Endothelial cell of umbilical vein (primary cell): ENCODE data around the gene ETV3L. TPM values are rescaled to one million over a fixed set of nuclear protein-coding genes. Genes with fewer than 3 reads are reported as not detected.

ENCODE experiments used
- BruUV-seq: library from RNA; stranded (reverse); fragments of 400-500 nt; replicated peaks from 2 replicates; lab custom pipeline; 2021; lab: Mats Ljungman, UMichigan
- CTCF ChIA-PET: fragments of 300-600, 350-600 bp; sonication (Branson Sonifier 250); formaldehyde crosslinking; loops from one replicate; lab custom pipeline; 2021; ENCODE audit warnings: antibody characterized with exemption, inconsistent platforms; lab: Charles Lee
- POLR2A ChIA-PET: fragments of 300-600, 350-600 bp; sonication (Branson Sonifier 250); formaldehyde crosslinking; loops from one replicate; lab custom pipeline; 2021; ENCODE audit warnings: antibody characterized with exemption, inconsistent platforms; lab: Charles Lee
- DNase-seq: peaks from one replicate; pipeline ENCODE4 v3.0.0-alpha.2; 2011; ENCODE audit warnings: low read depth, low spot score
- FAIRE-seq: peaks from 2 replicates; lab custom pipeline; 2011; peaks lifted over from hg19 to GRCh38; lab: Jason Lieb, UNC
- H2AFZ ChIP-seq: 2 replicates; pipeline ENCODE4 v1.6.0; 2012; ENCODE audit warnings: low read depth, low read length, control low read depth, inconsistent platforms
- H3K27ac ChIP-seq: 2 replicates; pipeline ENCODE4 v1.5.1; 2011; ENCODE audit warnings: low read depth, mild to moderate bottlenecking, control low read depth, low read length, moderate library complexity; ENCODE audit not compliant: insufficient read depth
- H3K27me3 ChIP-seq, 2 experiments: 2 replicates each; pipeline versions ENCODE4 v1.6.0 to v1.6.1; 2011; ENCODE audit warnings: low read length in 2 of 2, mixed read lengths in 1 of 2; ENCODE audit not compliant: control insufficient read depth in 2 of 2, insufficient read depth in 2 of 2
- H3K36me3 ChIP-seq, 2 experiments: 2 replicates in 1 of 2; 3 replicates in 1 of 2; pipeline ENCODE4 v1.5.1; 2011; ENCODE audit warnings: low read length in 2 of 2, mild to moderate bottlenecking in 1 of 2, moderate library complexity in 1 of 2; ENCODE audit not compliant: control insufficient read depth in 2 of 2, insufficient read depth in 2 of 2; ENCODE audit errors: extremely low read depth in 1 of 2
- H3K4me1 ChIP-seq: 3 replicates; pipeline ENCODE4 v1.5.1; 2011; ENCODE audit warnings: mild to moderate bottlenecking, low read length; ENCODE audit not compliant: control insufficient read depth, insufficient read depth; ENCODE audit errors: extremely low read depth
- H3K4me2 ChIP-seq: 2 replicates; pipeline ENCODE4 v1.6.1; 2011; ENCODE audit warnings: low read length, control low read depth, mixed read lengths; ENCODE audit not compliant: insufficient read depth
- H3K4me3 ChIP-seq, 3 experiments: fragments of 200-600 bp in 1 of 3; sonication (generic), shearing (Covaris generic) in 1 of 3; replicated peaks in 1 of 3; 2 replicates each; pipeline ENCODE4 v1.5.1; 2011 to 2016; ENCODE audit warnings: control low read depth in 3 of 3, low read length in 3 of 3, mild to moderate bottlenecking in 2 of 3, inconsistent platforms in 1 of 3, low read depth in 1 of 3, moderate library complexity in 1 of 3; ENCODE audit not compliant: insufficient read depth in 1 of 3
- H3K79me2 ChIP-seq: 2 replicates; pipeline ENCODE4 v1.6.0; 2012; ENCODE audit warnings: low read length, inconsistent platforms; ENCODE audit not compliant: control insufficient read depth, insufficient read depth
- H3K9ac ChIP-seq: replicated peaks from 2 replicates; pipeline ENCODE3; 2011; ENCODE audit warnings: low read length, control low read depth; ENCODE audit not compliant: insufficient read depth; ENCODE audit errors: extremely low read depth
- H3K9me1 ChIP-seq: replicated peaks from 3 replicates; pipeline ENCODE4 v1.6.0; 2011; ENCODE audit warnings: mild to moderate bottlenecking, low read length; ENCODE audit not compliant: control insufficient read depth, insufficient read depth; ENCODE audit errors: extremely low read depth
- H3K9me3 ChIP-seq: replicated peaks from 2 replicates; pipeline ENCODE4 v1.5.1; 2012; ENCODE audit warnings: low read length, inconsistent platforms; ENCODE audit not compliant: control insufficient read depth, insufficient read depth
- H4K20me1 ChIP-seq: replicated peaks from 2 replicates; pipeline ENCODE3; 2011; ENCODE audit warnings: mild to moderate bottlenecking, low read length; ENCODE audit not compliant: control insufficient read depth, insufficient read depth; ENCODE audit errors: extremely low read depth
- EZH2 ChIP-seq: IDR thresholded peaks from 2 replicates; pipeline ENCODE4 v1.6.1; 2012; ENCODE audit warnings: borderline replicate concordance, low read depth, mild to moderate bottlenecking, moderate library complexity, low read length, inconsistent platforms; ENCODE audit not compliant: severe bottlenecking
- FOS ChIP-seq: IDR thresholded peaks from 2 replicates; pipeline ENCODE4 v1.6.1; 2011; ENCODE audit warnings: mild to moderate bottlenecking, low read length, moderate library complexity, borderline replicate concordance; ENCODE audit not compliant: insufficient read depth
- GATA2 ChIP-seq: IDR thresholded peaks from 2 replicates; pipeline ENCODE4 v1.7.0; 2011; ENCODE audit warnings: low read depth, mild to moderate bottlenecking, moderate library complexity, mixed read lengths, low read length; ENCODE audit not compliant: insufficient read length, insufficient read depth
- JUN ChIP-seq: IDR thresholded peaks from 2 replicates; pipeline ENCODE4 v1.6.1; 2011; ENCODE audit warnings: borderline replicate concordance, low read depth; ENCODE audit not compliant: insufficient read length, insufficient read depth
- MYC ChIP-seq: IDR thresholded peaks from one replicate; pipeline ENCODE4 v1.6.1; 2011; ENCODE audit warnings: mild to moderate bottlenecking, low read depth, low read length
- POLR2A ChIP-seq: IDR thresholded peaks from 2 replicates; pipeline ENCODE4 v1.6.1; 2012; ENCODE audit warnings: low read depth, mild to moderate bottlenecking, control low read depth, low read length
- POLR2AphosphoS5 ChIP-seq: IDR thresholded peaks from 2 replicates; pipeline ENCODE4 v1.6.1; 2012; ENCODE audit warnings: low read depth, mild to moderate bottlenecking, control low read depth, low read length, moderate library complexity; ENCODE audit not compliant: insufficient read depth
- dilution Hi-C: fragments of 300-500 bp; cut with MboI; formaldehyde crosslinking; loops from one replicate; pipeline ENCODE4 v1.15.0; 2019; ENCODE audit warnings: low sequenced_read_pairs; ENCODE audit not compliant: extremely low pct_ligation_motif_present
- intact Hi-C: fragments of 100-400 bp; cut with micrococcal nuclease; formaldehyde crosslinking; loops from one replicate; pipeline ENCODE4 v1.10.0; 2022
- polyA plus RNA-seq, 4 experiments: library from polyadenylated mRNA; depleted of rRNA in 3 of 4; stranded (reverse) in 3 of 4; unstranded in 1 of 4; fragments of >200 nt; gene quantifications; 2 replicates each; pipeline versions ENCODE4 v1.2.1 to v1.2.3, GENCODE V29; 2011 to 2012; ENCODE audit warnings: missing spikeins in 1 of 4
- total RNA-seq: library from RNA; stranded (reverse); gene quantifications from 2 replicates; pipeline ENCODE4 v1.2.3, GENCODE V29; 2021
- TF ChIP-seq, protein P1 (sequence below), 2 donors: IDR thresholded peaks; 1 replicate in 1 of 2; 2 replicates in 1 of 2; pipeline ENCODE4 v1.5.1; 2011; ENCODE audit warnings: low read length in 2 of 2, mild to moderate bottlenecking in 2 of 2, moderate library complexity in 2 of 2, control low read depth in 1 of 2, inconsistent platforms in 1 of 2, low read depth in 1 of 2; ENCODE audit not compliant: insufficient read depth in 1 of 2; ENCODE audit errors: extremely low read depth in 1 of 2
- TF ChIP-seq, protein P2 (sequence below): IDR thresholded peaks from 2 replicates; pipeline ENCODE4 v1.6.1; 2011; ENCODE audit not compliant: insufficient read depth, insufficient read length

The ETV3L gene
- total and polyA plus RNA-seq, 2 donors (not counting 3 experiments of a cell fraction or from before 2014, with no cell fraction given), result not detected

DNA sequence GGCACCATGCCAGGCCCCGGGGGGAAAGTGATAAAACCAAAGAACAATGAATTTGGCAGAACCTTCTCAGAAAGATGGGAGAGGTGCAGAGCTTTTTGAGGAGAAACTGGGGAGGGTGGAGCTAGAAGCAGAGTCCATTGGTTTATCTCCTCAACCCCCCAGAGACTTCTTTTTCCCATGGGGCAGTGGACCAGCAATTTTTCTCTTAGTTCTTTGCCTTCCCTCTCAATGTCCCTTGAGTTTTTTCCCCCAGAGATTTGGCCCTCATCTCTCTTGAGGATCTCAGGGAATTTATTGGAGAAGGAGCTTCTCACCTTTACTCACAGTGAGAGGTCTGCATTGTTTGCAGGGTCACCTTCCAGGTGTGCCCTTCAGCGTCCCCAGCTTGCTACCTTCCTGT is 48.8 kb downstream of the ETV3L start:
- dilution Hi-C loops (no loop called here), intact Hi-C loops (no loop called here)
- no TSS peak for BruUV-seq
- Histone ChIP-seq H2AFZ (no peak overlapping the region), H3K9ac (no peak overlapping the region), H3K36me3 (no peaks in the 10 kb centered on the region), H3K4me1 (no peaks in the 10 kb centered on the region), H4K20me1 (no peaks in the 10 kb centered on the region), H3K9me3 (no peaks in the 10 kb centered on the region), H3K79me2 (no peaks in the 10 kb centered on the region), H3K27me3 (peaks cover 19 to 25% of the 10 kb centered on the region in 2 experiments), H3K4me3 (no peak overlapping the region), H3K9me1 (no peaks in the 10 kb centered on the region), H3K27ac (no peak overlapping the region), H3K4me2 (no peak overlapping the region)
- CTCF ChIA-PET, result interaction anchor here (2.0 to 3.3 kb wide), 2 partner anchors 24 to 39 kb away, joined by 9 to 16 read pairs; no protein-coding TSS in a partner anchor
- no peak for FAIRE-seq
- TF ChIP-seq, protein P1, sequence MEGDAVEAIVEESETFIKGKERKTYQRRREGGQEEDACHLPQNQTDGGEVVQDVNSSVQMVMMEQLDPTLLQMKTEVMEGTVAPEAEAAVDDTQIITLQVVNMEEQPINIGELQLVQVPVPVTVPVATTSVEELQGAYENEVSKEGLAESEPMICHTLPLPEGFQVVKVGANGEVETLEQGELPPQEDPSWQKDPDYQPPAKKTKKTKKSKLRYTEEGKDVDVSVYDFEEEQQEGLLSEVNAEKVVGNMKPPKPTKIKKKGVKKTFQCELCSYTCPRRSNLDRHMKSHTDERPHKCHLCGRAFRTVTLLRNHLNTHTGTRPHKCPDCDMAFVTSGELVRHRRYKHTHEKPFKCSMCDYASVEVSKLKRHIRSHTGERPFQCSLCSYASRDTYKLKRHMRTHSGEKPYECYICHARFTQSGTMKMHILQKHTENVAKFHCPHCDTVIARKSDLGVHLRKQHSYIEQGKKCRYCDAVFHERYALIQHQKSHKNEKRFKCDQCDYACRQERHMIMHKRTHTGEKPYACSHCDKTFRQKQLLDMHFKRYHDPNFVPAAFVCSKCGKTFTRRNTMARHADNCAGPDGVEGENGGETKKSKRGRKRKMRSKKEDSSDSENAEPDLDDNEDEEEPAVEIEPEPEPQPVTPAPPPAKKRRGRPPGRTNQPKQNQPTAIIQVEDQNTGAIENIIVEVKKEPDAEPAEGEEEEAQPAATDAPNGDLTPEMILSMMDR (IDR thresholded peaks at IDR 0.05; ENCODE audit: extremely low read depth in 1 of 2, insufficient read depth in 1 of 2, low read depth in 1 of 2, low read length in 2 of 2), result no peak
- no peak for TF ChIP-seq FOS
- TF ChIP-seq POLR2A, result no peak
- no peak for TF ChIP-seq JUN
- TF ChIP-seq, protein P2, sequence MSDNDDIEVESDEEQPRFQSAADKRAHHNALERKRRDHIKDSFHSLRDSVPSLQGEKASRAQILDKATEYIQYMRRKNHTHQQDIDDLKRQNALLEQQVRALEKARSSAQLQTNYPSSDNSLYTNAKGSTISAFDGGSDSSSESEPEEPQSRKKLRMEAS, result no peak
- TF ChIP-seq EZH2, result no peak
- TF ChIP-seq POLR2AphosphoS5, result no peak
- TF ChIP-seq MYC, result no peak
- no peak for TF ChIP-seq GATA2
- POLR2A ChIA-PET, result no interaction called here
- no peak for DNase-seq
